ENCODE measurements around the gene ATP6AP2. TPM values are rescaled to one million over a fixed set of nuclear protein-coding genes. Genes with fewer than 3 reads are reported as not detected.

The ATP6AP2 gene
- total and polyA plus RNA-seq, 2 donors (not counting 1 experiment from before 2014, with no cell fraction given) = 29.0 to 53.3 TPM

GRCh38 chrX:40576291-40576690 is 4.5 kb upstream of the ATP6AP2 start:
- H3K27me3 Mint-ChIP-seq = no peaks in the 10 kb centered on the region
- intact Hi-C loops (cut with micrococcal nuclease) = no loop called here
- no peak overlapping the region for H3K27ac Mint-ChIP-seq
- no peaks in the 10 kb centered on the region for H3K9me3 Mint-ChIP-seq (ENCODE audit: insufficient read depth)
- H3K27me3 ChIP-seq (replicated peaks in 1 of 4; ENCODE audit: control extremely low read depth in 1 of 4, control insufficient read depth in 3 of 4, insufficient read depth in 4 of 4, low read length in 3 of 4) = no peaks in the 10 kb centered on the region
- H3K36me3 ChIP-seq (replicated peaks in 1 of 2; ENCODE audit: control extremely low read depth in 1 of 2, control insufficient read depth in 1 of 2, extremely low read depth in 1 of 2, insufficient read depth in 2 of 2, low read length in 1 of 2) = no peaks in the 10 kb centered on the region
- ChIA-PET CTCF (no interaction called here), POLR2A (no interaction called here)
- DNase-seq (no peak), ATAC-seq (ENCODE audit: low read depth) (no peak)
- no peak overlapping the region for H3K4me3 Mint-ChIP-seq
- no peak overlapping the region for H3K27ac ChIP-seq (ENCODE audit: low read length in 2 of 2)
- no peak overlapping the region for H3K9ac ChIP-seq (ENCODE audit: low read length)
- peaks cover 5 to 11% of the 10 kb centered on the region in 2 donors for H3K4me1 ChIP-seq (ENCODE audit: control insufficient read depth in 2 of 2, insufficient read depth in 2 of 2, low read length in 2 of 2)
- no CpG with 5 or more reads among the region's 3 CpGs for WGBS (ENCODE audit: insufficient coverage)
- no peak overlapping the region for H3K4me2 ChIP-seq (replicated peaks; ENCODE audit: low read depth, low read length, poor library complexity, severe bottlenecking)
- peaks cover 8% of the 10 kb centered on the region for H3K4me1 Mint-ChIP-seq
- H3K79me2 ChIP-seq (ENCODE audit: control insufficient read depth, insufficient read depth, low read length) = peaks cover 5% of the 10 kb centered on the region
- no peak for TF ChIP-seq CTCF (IDR thresholded peaks at IDR 0.05)
- no peak for TF ChIP-seq EZH2 (IDR thresholded peaks at IDR 0.05; ENCODE audit: borderline replicate concordance, insufficient read depth, low read depth, low read length, poor library complexity, severe bottlenecking)
- H3K4me3 ChIP-seq (ENCODE audit: control extremely low read depth in 1 of 5, extremely low read depth in 1 of 5, insufficient read depth in 1 of 5, low read depth in 2 of 5, low read length in 4 of 5) = no peak overlapping the region
- H3K9me3 ChIP-seq (ENCODE audit: control extremely low read depth in 1 of 3, control insufficient read depth in 2 of 3, insufficient read depth in 1 of 3, low read length in 2 of 3) = no peaks in the 10 kb centered on the region
- H4K20me1 ChIP-seq (ENCODE audit: control insufficient read depth, insufficient read depth, low read length, poor library complexity, severe bottlenecking) = no peaks in the 10 kb centered on the region
- no peak overlapping the region for H2AFZ ChIP-seq (ENCODE audit: insufficient read depth, low read depth, low read length, poor library complexity, severe bottlenecking)

- H3K4me1 ChIP-seq (ENCODE audit: control insufficient read depth in 2 of 2, insufficient read depth in 2 of 2, low read length in 2 of 2) = peaks cover 8 to 14% of the 10 kb centered on the region in 2 donors
- WGBS (ENCODE audit: insufficient coverage) = 100% methylated on average over 1 of the region's 7 CpGs
- H3K4me1 Mint-ChIP-seq = peaks cover 18% of the 10 kb centered on the region
- no peaks in the 10 kb centered on the region for H3K27me3 ChIP-seq (replicated peaks in 1 of 4; ENCODE audit: control extremely low read depth in 1 of 4, control insufficient read depth in 3 of 4, insufficient read depth in 4 of 4, low read length in 3 of 4)
- H3K9me3 Mint-ChIP-seq (ENCODE audit: insufficient read depth) = no peaks in the 10 kb centered on the region
- no peaks in the 10 kb centered on the region for H3K27me3 Mint-ChIP-seq
- no peak overlapping the region for H3K27ac ChIP-seq (ENCODE audit: low read length in 2 of 2)
- no peaks in the 10 kb centered on the region for H3K9me3 ChIP-seq (ENCODE audit: control extremely low read depth in 1 of 3, control insufficient read depth in 2 of 3, insufficient read depth in 1 of 3, low read length in 2 of 3)
- ChIA-PET CTCF (no interaction called here), POLR2A (no interaction called here)
- peaks cover 22% of the 10 kb centered on the region for H3K79me2 ChIP-seq (ENCODE audit: control insufficient read depth, insufficient read depth, low read length)
- no peaks in the 10 kb centered on the region for H4K20me1 ChIP-seq (ENCODE audit: control insufficient read depth, insufficient read depth, low read length, poor library complexity, severe bottlenecking)
- ATAC-seq (ENCODE audit: low read depth) = no peak
- no peak for TF ChIP-seq EZH2 (IDR thresholded peaks at IDR 0.05; ENCODE audit: borderline replicate concordance, insufficient read depth, low read depth, low read length, poor library complexity, severe bottlenecking)
- TF ChIP-seq CTCF (IDR thresholded peaks at IDR 0.05) = no peak
- intact Hi-C loops (cut with micrococcal nuclease) = no loop called here
- no peak for DNase-seq
- H3K4me2 ChIP-seq (replicated peaks; ENCODE audit: low read depth, low read length, poor library complexity, severe bottlenecking) = no peak overlapping the region
- no peaks in the 10 kb centered on the region for H3K36me3 ChIP-seq (replicated peaks in 1 of 2; ENCODE audit: control extremely low read depth in 1 of 2, control insufficient read depth in 1 of 2, extremely low read depth in 1 of 2, insufficient read depth in 2 of 2, low read length in 1 of 2)
- no peak overlapping the region for H2AFZ ChIP-seq (ENCODE audit: insufficient read depth, low read depth, low read length, poor library complexity, severe bottlenecking)
- no peak overlapping the region for H3K9ac ChIP-seq (ENCODE audit: low read length)
- no peak overlapping the region for H3K27ac Mint-ChIP-seq
- H3K4me3 Mint-ChIP-seq = no peak overlapping the region
- H3K4me3 ChIP-seq (ENCODE audit: control extremely low read depth in 1 of 5, extremely low read depth in 1 of 5, insufficient read depth in 1 of 5, low read depth in 2 of 5, low read length in 4 of 5) = no peak overlapping the region
These were observed 2.6 kb upstream of the ATP6AP2 start for GRCh38 chrX:40578039-40578695.

All from B cell (primary cell).